A549 (cell line): ENCODE results near the gene DST.

Experiments used
- CEBPB ChIP-seq, 2 experiments: fragments of >200 bp in 1 of 2; sonication (Bioruptor Twin) in 1 of 2; formaldehyde crosslinking in 1 of 2; IDR thresholded peaks; 2 replicates each; pipeline ENCODE4 v1.6.1; 2012 to 2016
- ELK1 ChIP-seq: fragments of 150-350 bp; IDR thresholded peaks from 2 replicates; pipeline ENCODE4 v1.6.1; 2014; ENCODE audit warnings: low read depth, mild to moderate bottlenecking, low read length
- KDM1A ChIP-seq: fragments of 200-600 bp; sonication (generic); IDR thresholded peaks from 2 replicates; pipeline ENCODE4 v1.6.1; 2016; ENCODE audit warnings: low read depth, mild to moderate bottlenecking
- MAX ChIP-seq: IDR thresholded peaks from 2 replicates; pipeline ENCODE4 v1.6.1; 2012
- PBX3 ChIP-seq: IDR thresholded peaks from 2 replicates; pipeline ENCODE4 v1.6.1; 2012
- SMC3 ChIP-seq: fragments of >200 bp; sonication (Bioruptor Twin); formaldehyde crosslinking; IDR thresholded peaks from 3 replicates; pipeline ENCODE4 v1.6.1; 2018; ENCODE audit warnings: inconsistent platforms

- TF ChIP-seq MAX (no peak), SMC3 (no peak), KDM1A (no peak), ELK1 (no peak), PBX3 (no peak), CEBPB (IDR thresholded peaks at IDR 0.05) (no peak)
Measured at GRCh38 chr6:56490993-56491392, 151.7 kb downstream of the DST start.
